HEK293 (cell line): ENCODE data around the gene TNNC2.

ENCODE experiments used
- BCL11B ChIP-seq: fragments of 450-650 bp; formaldehyde crosslinking; IDR thresholded peaks from 2 replicates; pipeline ENCODE4 v1.5.1; 2016; ENCODE audit warnings: low read depth, missing biosample characterization, missing genetic modification characterization
- IKZF3 ChIP-seq: fragments of 450-650 bp; IDR thresholded peaks from 2 replicates; pipeline ENCODE4 v1.5.0; 2018; ENCODE audit warnings: missing biosample characterization, mild to moderate bottlenecking, missing genetic modification characterization, moderate library complexity
- KLF16 ChIP-seq: fragments of 450-650 bp; formaldehyde crosslinking; IDR thresholded peaks from 2 replicates; pipeline ENCODE4 v1.5.1; 2017; ENCODE audit warnings: missing biosample characterization, missing genetic modification characterization
- SP3 ChIP-seq: fragments of 450-650 bp; formaldehyde crosslinking; IDR thresholded peaks from 2 replicates; pipeline ENCODE4 v1.5.1; 2016; ENCODE audit warnings: missing biosample characterization, missing genetic modification characterization
- SP7 ChIP-seq: fragments of 450-650 bp; formaldehyde crosslinking; IDR thresholded peaks from 2 replicates; pipeline ENCODE4 v1.5.1; 2016; ENCODE audit warnings: missing biosample characterization, missing genetic modification characterization
- ZBTB48 ChIP-seq: fragments of 450-650 bp; formaldehyde crosslinking; IDR thresholded peaks from 2 replicates; pipeline ENCODE4 v1.5.1; 2016; ENCODE audit warnings: missing biosample characterization, missing genetic modification characterization
- ZFP41 ChIP-seq: fragments of 450-650 bp; formaldehyde crosslinking; IDR thresholded peaks from 2 replicates; pipeline ENCODE4 v1.5.1; 2016; ENCODE audit warnings: missing biosample characterization, missing genetic modification characterization, borderline replicate concordance
- ZIC2 ChIP-seq: fragments of 450-650 bp; formaldehyde crosslinking; IDR thresholded peaks from 2 replicates; pipeline ENCODE4 v1.5.1; 2016; ENCODE audit warnings: missing biosample characterization, missing genetic modification characterization
- ZNF121 ChIP-seq: fragments of 450-650 bp; formaldehyde crosslinking; IDR thresholded peaks from 2 replicates; pipeline ENCODE4 v1.5.1; 2016; ENCODE audit warnings: missing biosample characterization, missing genetic modification characterization
- ZNF16 ChIP-seq: fragments of 450-650 bp; formaldehyde crosslinking; IDR thresholded peaks from 2 replicates; pipeline ENCODE4 v1.5.1; 2016; ENCODE audit warnings: low read depth, missing biosample characterization, missing genetic modification characterization
- ZNF2 ChIP-seq: fragments of 450-650 bp; formaldehyde crosslinking; IDR thresholded peaks from 2 replicates; pipeline ENCODE4 v1.5.1; 2016; ENCODE audit warnings: missing biosample characterization, missing genetic modification characterization
- ZNF221 ChIP-seq: fragments of 450-650 bp; formaldehyde crosslinking; IDR thresholded peaks from 2 replicates; pipeline ENCODE4 v1.5.1; 2017; ENCODE audit warnings: missing biosample characterization, missing genetic modification characterization, borderline replicate concordance
- ZNF433 ChIP-seq: fragments of 450-650 bp; formaldehyde crosslinking; IDR thresholded peaks from 2 replicates; pipeline ENCODE4 v1.5.1; 2016; ENCODE audit warnings: missing biosample characterization, missing genetic modification characterization, low read depth
- ZNF514 ChIP-seq: fragments of 450-650 bp; formaldehyde crosslinking; IDR thresholded peaks from 2 replicates; pipeline ENCODE4 v1.5.1; 2016; ENCODE audit warnings: missing biosample characterization, missing genetic modification characterization
- ZNF548 ChIP-seq: fragments of 450-650 bp; formaldehyde crosslinking; IDR thresholded peaks from 2 replicates; pipeline ENCODE4 v1.5.1; 2016; ENCODE audit warnings: missing biosample characterization, missing genetic modification characterization
- ZNF560 ChIP-seq: fragments of 450-650 bp; formaldehyde crosslinking; IDR thresholded peaks from 2 replicates; pipeline ENCODE4 v1.5.1; 2017; ENCODE audit warnings: missing biosample characterization, missing genetic modification characterization, borderline replicate concordance
- ZNF677 ChIP-seq: fragments of 450-650 bp; IDR thresholded peaks from 2 replicates; pipeline ENCODE4 v1.5.0; 2018; ENCODE audit warnings: missing biosample characterization, mild to moderate bottlenecking, missing genetic modification characterization, moderate library complexity
- TF ChIP-seq, protein P1 (sequence below): fragments of 450-650 bp; formaldehyde crosslinking; IDR thresholded peaks from 2 replicates; pipeline ENCODE4 v1.5.1; 2016; ENCODE audit warnings: missing biosample characterization, missing genetic modification characterization
- TF ChIP-seq, protein P2 (sequence below): fragments of 450-650 bp; formaldehyde crosslinking; IDR thresholded peaks from 2 replicates; pipeline ENCODE4 v1.5.1; 2016; ENCODE audit warnings: missing biosample characterization, missing genetic modification characterization
- TF ChIP-seq, protein P3 (sequence below): fragments of 450-650 bp; formaldehyde crosslinking; IDR thresholded peaks from 2 replicates; pipeline ENCODE4 v1.5.1; 2016; ENCODE audit warnings: missing biosample characterization, missing genetic modification characterization, low read depth
- TF ChIP-seq, protein P4 (sequence below): fragments of 450-650 bp; formaldehyde crosslinking; IDR thresholded peaks from 2 replicates; pipeline ENCODE4 v1.5.1; 2016; ENCODE audit warnings: missing biosample characterization, missing genetic modification characterization, borderline replicate concordance
- TF ChIP-seq, protein P5 (sequence below): fragments of 450-650 bp; IDR thresholded peaks from 2 replicates; pipeline ENCODE4 v1.5.1; 2018; ENCODE audit warnings: missing biosample characterization, mild to moderate bottlenecking, missing genetic modification characterization
- TF ChIP-seq, protein P6 (sequence below): fragments of 450-650 bp; formaldehyde crosslinking; IDR thresholded peaks from 2 replicates; pipeline ENCODE4 v1.5.1; 2016; ENCODE audit warnings: missing biosample characterization, missing genetic modification characterization
- TF ChIP-seq, protein P7 (sequence below): sonication (generic); formaldehyde crosslinking; IDR thresholded peaks from 2 replicates; pipeline ENCODE4 v1.8.1; 2022; ENCODE audit warnings: mild to moderate bottlenecking, moderate library complexity, missing genetic modification reagents

The TNNC2 gene

DNA sequence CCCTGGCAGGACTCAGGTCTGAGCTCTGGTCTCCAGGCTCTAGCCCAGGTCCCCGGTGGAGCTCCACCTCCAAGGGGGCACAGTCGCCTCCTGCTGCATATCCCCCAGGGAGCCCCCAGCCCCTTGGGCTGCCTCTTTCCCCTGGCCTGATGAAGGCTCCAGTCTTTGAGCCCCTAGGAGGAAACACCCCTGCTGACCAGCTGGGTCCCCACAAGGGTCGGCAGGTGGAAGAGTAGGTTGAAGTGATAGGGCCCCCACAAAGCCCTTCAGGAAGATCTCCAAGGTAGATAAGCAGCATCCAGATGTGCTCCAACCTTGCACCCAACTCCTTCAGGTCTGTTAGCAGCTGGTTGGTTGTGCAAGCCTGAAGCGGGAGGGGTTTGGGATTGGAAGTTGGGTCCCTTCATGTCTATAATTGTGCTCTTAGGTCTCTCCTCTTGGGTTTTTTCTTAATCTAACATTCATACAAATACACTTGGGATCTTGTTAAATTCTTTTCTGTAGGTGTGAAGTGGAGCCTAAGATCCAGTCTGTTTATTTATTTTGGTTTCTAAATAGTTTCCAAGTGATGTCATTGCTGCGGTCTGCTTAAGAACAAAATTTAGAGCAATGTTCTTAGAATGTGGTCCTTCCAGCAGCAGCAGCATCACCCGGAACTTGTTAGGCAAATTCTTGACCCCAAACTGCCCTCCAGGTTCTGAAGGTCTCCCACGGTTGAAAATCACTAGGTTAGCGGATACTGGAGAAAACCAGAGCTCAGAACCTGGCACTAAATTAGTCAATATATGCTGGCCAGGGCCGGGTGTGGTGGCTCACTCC, 9.5 kb downstream of the TNNC2 start (continued):
- TF ChIP-seq, protein P1, sequence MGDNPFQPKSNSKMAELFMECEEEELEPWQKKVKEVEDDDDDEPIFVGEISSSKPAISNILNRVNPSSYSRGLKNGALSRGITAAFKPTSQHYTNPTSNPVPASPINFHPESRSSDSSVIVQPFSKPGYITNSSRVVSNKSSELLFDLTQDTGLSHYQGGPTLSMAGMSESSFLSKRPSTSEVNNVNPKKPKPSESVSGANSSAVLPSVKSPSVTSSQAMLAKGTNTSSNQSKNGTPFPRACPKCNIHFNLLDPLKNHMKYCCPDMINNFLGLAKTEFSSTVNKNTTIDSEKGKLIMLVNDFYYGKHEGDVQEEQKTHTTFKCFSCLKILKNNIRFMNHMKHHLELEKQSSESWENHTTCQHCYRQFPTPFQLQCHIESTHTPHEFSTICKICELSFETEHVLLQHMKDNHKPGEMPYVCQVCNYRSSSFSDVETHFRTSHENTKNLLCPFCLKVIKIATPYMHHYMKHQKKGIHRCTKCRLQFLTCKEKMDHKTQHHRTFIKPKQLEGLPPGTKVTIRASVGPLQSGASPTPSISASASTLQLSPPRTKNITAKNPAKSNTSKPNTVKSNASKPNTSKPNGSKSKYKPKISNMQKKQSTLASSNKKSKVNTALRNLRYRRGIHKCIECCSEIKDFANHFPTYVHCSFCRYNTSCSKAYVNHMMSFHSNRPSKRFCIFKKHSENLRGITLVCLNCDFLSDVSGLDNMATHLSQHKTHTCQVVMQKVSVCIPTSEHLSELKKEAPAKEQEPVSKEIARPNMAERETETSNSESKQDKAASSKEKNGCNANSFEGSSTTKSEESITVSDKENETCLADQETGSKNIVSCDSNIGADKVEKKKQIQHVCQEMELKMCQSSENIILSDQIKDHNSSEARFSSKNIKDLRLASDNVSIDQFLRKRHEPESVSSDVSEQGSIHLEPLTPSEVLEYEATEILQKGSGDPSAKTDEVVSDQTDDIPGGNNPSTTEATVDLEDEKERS (tag by site-specific recombination) = no peak
- TF ChIP-seq ZNF514 (tag by site-specific recombination) (no peak), KLF16 (tag by site-specific recombination) (no peak), ZNF121 (tag by site-specific recombination) (no peak), ZNF2 (tag by site-specific recombination) (no peak), ZNF433 (tag by site-specific recombination) (no peak), ZNF16 (tag by site-specific recombination) (no peak), ZNF548 (no peak), ZBTB48 (tag by site-specific recombination) (no peak), ZNF560 (tag by site-specific recombination) (no peak), BCL11B (no peak), ZNF677 (tag by site-specific recombination) (no peak), IKZF3 (tag by site-specific recombination) (0 out of 2 replicates have a peak, but pooled peaks have one; percentile 5), ZIC2 (tag by site-specific recombination) (peak; percentile 61), ZFP41 (tag by site-specific recombination) (no peak), SP3 (tag by site-specific recombination) (no peak), ZNF221 (tag by site-specific recombination) (no peak), SP7 (peak; percentile 66)
- TF ChIP-seq, protein P2, sequence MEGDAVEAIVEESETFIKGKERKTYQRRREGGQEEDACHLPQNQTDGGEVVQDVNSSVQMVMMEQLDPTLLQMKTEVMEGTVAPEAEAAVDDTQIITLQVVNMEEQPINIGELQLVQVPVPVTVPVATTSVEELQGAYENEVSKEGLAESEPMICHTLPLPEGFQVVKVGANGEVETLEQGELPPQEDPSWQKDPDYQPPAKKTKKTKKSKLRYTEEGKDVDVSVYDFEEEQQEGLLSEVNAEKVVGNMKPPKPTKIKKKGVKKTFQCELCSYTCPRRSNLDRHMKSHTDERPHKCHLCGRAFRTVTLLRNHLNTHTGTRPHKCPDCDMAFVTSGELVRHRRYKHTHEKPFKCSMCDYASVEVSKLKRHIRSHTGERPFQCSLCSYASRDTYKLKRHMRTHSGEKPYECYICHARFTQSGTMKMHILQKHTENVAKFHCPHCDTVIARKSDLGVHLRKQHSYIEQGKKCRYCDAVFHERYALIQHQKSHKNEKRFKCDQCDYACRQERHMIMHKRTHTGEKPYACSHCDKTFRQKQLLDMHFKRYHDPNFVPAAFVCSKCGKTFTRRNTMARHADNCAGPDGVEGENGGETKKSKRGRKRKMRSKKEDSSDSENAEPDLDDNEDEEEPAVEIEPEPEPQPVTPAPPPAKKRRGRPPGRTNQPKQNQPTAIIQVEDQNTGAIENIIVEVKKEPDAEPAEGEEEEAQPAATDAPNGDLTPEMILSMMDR = no peak
- TF ChIP-seq, protein P3, sequence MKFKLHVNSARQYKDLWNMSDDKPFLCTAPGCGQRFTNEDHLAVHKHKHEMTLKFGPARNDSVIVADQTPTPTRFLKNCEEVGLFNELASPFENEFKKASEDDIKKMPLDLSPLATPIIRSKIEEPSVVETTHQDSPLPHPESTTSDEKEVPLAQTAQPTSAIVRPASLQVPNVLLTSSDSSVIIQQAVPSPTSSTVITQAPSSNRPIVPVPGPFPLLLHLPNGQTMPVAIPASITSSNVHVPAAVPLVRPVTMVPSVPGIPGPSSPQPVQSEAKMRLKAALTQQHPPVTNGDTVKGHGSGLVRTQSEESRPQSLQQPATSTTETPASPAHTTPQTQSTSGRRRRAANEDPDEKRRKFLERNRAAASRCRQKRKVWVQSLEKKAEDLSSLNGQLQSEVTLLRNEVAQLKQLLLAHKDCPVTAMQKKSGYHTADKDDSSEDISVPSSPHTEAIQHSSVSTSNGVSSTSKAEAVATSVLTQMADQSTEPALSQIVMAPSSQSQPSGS (tag by site-specific recombination) = peak; percentile 59; the same call in 1 of the 2 replicates
- TF ChIP-seq, protein P4, sequence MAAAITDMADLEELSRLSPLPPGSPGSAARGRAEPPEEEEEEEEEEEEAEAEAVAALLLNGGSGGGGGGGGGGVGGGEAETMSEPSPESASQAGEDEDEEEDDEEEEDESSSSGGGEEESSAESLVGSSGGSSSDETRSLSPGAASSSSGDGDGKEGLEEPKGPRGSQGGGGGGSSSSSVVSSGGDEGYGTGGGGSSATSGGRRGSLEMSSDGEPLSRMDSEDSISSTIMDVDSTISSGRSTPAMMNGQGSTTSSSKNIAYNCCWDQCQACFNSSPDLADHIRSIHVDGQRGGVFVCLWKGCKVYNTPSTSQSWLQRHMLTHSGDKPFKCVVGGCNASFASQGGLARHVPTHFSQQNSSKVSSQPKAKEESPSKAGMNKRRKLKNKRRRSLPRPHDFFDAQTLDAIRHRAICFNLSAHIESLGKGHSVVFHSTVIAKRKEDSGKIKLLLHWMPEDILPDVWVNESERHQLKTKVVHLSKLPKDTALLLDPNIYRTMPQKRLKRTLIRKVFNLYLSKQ = no peak
- TF ChIP-seq, protein P5, sequence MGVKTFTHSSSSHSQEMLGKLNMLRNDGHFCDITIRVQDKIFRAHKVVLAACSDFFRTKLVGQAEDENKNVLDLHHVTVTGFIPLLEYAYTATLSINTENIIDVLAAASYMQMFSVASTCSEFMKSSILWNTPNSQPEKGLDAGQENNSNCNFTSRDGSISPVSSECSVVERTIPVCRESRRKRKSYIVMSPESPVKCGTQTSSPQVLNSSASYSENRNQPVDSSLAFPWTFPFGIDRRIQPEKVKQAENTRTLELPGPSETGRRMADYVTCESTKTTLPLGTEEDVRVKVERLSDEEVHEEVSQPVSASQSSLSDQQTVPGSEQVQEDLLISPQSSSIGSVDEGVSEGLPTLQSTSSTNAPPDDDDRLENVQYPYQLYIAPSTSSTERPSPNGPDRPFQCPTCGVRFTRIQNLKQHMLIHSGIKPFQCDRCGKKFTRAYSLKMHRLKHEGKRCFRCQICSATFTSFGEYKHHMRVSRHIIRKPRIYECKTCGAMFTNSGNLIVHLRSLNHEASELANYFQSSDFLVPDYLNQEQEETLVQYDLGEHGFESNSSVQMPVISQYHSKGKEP (tag by site-specific recombination) = no peak
- TF ChIP-seq, protein P6, sequence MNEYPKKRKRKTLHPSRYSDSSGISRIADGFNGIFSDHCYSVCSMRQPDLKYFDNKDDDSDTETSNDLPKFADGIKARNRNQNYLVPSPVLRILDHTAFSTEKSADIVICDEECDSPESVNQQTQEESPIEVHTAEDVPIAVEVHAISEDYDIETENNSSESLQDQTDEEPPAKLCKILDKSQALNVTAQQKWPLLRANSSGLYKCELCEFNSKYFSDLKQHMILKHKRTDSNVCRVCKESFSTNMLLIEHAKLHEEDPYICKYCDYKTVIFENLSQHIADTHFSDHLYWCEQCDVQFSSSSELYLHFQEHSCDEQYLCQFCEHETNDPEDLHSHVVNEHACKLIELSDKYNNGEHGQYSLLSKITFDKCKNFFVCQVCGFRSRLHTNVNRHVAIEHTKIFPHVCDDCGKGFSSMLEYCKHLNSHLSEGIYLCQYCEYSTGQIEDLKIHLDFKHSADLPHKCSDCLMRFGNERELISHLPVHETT (tag by site-specific recombination) = peak; percentile 54; the same call in 1 of the 2 replicates
- TF ChIP-seq, protein P7, sequence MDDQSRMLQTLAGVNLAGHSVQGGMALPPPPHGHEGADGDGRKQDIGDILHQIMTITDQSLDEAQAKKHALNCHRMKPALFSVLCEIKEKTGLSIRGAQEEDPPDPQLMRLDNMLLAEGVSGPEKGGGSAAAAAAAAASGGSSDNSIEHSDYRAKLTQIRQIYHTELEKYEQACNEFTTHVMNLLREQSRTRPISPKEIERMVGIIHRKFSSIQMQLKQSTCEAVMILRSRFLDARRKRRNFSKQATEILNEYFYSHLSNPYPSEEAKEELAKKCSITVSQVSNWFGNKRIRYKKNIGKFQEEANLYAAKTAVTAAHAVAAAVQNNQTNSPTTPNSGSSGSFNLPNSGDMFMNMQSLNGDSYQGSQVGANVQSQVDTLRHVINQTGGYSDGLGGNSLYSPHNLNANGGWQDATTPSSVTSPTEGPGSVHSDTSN (CRISPR knock-in tag) = no peak
